Hematopoietic multipotent progenitor cell treated with erythropoietin and hydrocortisone succinate and interleukin-3 and kit ligand, for 15 days (in vitro differentiated cells): ENCODE data around the gene CHD6.

Experiments
- DNase-seq: peaks from one replicate; pipeline ENCODE4 v3.0.0-alpha.2; 2015; ENCODE audit warnings: low spot score

Gene CHD6

DNA sequence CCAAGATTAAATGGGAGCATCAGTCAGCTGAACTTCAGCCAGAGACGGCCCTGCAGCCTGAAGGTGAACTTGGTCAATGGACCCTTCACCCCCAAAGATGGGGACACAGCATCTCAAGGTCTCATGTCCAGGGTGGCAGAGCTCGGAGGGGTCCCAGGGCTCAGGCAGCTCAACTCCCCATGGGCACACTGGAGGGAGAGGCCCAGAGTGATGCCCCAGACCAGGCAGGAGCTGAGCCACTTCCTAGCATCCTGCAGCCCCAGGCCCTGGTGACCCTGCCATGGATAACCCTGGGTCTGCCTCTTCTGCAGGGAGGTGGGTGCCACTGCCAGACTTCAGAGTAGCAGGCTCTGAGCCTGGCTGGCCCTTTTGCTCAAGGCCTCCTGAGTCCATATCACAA lies 224.1 kb downstream of the CHD6 start:
- DNase-seq = no peak

DNA sequence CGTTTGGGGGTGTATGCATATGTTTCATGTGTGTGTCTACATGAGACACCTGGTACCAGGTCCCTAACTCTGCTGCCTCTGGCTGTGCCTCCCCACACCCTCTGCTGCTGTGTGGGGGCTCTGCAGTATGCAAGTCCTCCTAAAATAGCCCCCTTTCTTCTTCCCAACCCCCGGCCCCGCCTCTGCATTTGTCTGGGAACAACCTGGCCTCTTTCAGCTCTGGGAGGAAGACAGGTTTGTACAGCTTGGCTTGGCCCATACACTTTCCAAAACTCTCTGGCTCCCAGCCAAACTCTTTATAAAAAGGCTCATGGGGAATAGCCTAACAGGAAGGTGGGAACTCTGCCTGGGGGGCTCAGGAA lies 224.5 kb downstream of the CHD6 start:
- DNase-seq = no peak

GRCh38 chr20:41392871-41393704 lies 225.1 kb downstream of the CHD6 start:
- DNase-seq = no peak

- no peak for DNase-seq
These were observed 225.9 kb downstream of the CHD6 start for GRCh38 chr20:41392295-41392694.

GRCh38 chr20:41391587-41392001 lies 226.6 kb downstream of the CHD6 start:
- DNase-seq = no peak

- DNase-seq = no peak
These were observed 227.3 kb downstream of the CHD6 start for GRCh38 chr20:41390889-41391288.

DNA sequence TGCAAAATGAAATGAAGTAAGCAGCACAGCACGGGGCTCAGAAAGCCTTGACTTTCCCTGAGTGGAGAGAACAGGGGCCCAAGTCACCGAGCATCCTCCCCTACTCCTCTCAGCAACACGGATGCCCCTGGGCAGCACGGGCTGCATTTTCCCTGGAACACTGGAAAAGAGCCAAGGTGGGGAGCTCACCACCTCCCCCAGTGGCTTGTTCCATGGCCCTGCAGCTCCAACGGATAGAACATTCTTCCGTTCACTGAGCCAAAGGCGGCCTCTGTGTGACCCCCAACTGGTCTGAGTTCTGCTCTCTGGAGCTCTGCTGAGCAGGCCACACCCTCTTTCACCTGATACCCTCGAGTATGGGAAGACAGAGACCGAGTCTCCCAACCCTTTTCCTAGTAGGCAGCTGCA lies 230.7 kb downstream of the CHD6 start:
- DNase-seq = no peak

- no peak for DNase-seq
These were observed 231.4 kb downstream of the CHD6 start for GRCh38 chr20:41386502-41387427.

DNA sequence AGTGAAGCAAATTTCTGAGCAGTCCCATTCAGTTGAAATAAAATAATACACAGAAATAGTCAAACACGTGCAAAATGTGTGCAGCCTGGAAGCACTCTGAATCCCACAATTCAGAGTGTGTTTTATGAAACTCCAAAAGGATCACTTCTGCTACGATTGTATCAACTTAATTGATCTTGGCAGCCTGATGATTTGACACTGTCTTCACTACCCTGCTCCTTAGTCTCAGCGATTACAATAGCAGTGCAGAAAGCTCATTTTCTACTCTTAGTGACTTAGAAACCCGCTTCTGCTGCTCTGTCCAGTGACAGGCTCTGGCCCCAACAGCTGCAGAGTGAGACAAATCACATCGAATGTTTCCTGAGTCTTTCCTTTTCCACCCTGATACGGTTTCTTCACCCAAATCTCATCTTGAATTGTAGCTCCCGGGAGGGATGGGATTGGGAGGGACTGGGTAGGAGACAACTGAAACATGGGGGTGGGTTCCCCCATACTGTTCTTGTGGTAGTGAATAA lies 235.3 kb downstream of the CHD6 start:
- no peak for DNase-seq

DNA sequence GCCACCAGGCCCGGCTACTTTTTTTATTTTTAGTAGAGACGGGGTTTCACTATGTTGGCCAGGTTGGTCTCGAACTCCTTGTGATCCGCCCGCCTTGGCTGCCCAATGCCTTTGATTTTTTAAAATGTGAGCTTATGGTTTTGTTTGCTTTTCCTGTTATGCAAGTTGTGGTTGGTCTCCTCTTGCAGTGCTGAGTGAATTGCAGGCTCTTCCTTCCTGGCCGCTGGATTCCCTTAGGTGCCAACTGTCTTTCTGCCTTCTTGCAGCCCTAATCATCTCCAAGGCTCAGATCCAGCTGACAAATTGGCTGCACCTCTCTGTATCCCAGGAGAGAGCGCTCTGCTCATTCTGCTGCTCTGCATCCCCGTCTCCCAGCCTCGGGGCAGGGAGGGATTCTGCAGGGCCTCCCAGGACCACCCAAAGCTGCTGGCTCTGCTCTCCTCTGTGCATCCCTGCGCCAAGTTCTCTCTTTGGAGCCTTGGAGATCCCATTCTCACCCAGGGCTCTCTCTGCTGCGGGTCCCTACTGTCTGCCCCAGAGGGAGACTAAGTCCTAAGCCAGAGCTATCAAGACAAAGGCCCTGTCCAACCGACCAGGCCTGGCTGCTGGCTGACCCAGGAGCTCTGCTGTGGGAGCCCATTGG lies 237.5 kb downstream of the CHD6 start:
- no peak for DNase-seq

GRCh38 chr20:41379551-41379950 lies 238.6 kb downstream of the CHD6 start:
- DNase-seq = no peak

DNA sequence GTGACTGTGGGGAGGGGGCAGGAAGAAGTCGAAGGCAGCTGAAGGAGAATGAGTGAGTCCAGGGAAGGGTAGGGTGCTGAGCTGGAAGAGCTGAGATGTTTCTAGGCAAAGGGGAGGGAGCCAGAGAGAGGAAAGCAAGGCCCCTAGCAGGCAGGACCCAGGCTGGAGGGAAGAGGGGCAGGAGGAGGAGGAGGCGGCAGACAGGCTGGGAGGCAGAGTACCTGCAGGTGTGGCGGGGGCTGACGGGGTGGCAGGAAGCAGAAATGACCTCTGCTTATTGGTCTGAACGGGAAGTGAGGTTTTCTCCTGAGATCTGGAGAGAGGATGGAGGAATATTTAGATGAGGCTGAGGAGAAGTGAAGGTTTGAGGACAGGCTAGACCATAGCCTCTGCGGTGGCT lies 240.9 kb downstream of the CHD6 start:
- DNase-seq = no peak

- no peak for DNase-seq
These were observed 241.8 kb downstream of the CHD6 start for GRCh38 chr20:41376349-41376748.

DNA sequence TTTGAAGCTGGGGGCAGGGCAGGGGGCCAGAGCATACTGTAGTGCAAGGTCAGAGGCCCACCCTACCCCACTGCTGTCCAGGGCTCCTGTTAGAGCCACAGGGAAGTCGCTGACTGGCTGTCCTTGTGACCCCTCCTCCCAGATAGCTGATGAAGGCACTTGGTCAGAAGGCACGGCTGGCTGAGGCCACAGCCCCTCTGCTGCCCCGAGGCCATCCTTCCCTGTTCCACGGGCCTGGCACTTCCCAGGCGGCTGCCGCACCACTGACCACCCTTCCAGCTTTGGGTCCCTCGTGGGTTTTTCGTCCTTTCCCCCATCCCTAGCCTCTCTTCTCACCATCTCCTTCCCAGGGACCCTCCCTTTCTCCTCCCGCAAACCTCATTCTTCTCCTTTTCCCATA lies 242.3 kb downstream of the CHD6 start:
- no peak for DNase-seq

DNA sequence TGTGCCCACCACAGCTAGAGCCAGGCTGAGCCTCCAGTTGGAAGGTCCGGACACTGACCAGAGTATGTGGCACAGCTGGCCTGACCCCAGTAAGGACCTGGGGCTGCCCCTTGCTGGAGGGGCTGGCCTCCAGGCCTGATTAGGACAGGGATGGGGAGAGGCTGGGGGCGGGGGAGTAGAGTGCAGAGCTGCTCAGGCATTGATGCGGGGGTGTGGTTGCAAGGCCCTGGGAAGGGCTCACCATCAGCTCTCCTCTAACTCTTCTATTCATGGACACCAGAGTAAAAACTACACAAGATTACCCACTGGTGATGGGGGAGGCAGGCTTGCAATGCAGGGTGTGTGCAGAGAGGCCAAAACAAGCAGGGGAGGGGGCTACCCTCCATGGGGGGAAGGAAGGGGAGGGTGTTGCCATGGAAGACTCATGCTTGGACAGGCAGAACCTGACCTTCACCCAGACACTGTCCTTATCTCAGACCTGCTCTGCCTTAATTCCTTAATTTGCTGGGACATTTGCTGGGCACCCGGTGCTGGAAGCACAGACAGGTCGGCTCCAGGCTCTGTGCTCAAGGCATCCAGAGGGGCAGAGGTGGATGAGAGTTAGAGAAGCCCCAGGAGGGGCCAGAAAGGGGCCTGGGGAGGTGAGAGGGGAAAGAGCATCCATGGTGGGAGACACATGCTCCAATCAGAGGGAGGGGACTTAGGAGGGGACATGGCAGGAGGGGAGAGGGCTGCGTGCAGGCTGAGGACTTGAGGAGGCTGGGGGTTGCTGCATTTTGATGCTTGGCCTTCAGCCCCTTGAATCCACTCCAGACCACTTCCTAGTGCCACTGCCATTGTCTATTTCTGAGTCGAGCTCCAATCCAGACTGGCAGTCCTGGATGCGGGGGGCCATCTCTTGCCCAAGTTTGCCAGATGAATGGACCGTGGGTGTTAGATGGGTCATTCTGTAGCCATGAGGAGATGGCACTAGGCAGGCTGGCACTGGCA lies 244.0 kb downstream of the CHD6 start:
- no peak for DNase-seq

DNA sequence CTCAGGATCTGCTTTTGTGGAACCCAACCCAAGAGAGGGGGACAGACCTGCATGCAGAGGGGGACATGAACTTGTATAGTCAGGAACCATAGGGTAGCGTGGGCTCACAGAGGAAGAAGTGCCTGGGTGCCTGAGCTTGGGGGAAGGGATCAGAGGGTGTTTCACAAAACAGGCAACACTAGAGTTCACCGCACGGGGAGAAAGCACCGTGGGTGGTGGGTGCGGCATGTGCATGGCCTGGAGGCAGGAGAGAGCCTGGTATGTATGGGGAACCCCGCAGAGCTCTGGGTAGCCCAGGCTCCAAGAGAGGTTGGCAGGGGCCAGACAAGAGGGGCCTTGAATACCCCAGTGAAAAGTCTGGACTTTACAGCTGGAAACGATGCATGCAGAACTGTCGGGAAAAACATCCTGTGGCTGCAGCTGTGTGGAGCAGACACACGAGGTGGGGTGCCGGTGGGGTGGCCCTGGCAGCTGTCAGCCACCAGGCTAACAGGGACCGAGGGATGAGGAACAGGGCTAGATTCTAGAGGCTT lies 244.9 kb downstream of the CHD6 start:
- DNase-seq = no peak

DNA sequence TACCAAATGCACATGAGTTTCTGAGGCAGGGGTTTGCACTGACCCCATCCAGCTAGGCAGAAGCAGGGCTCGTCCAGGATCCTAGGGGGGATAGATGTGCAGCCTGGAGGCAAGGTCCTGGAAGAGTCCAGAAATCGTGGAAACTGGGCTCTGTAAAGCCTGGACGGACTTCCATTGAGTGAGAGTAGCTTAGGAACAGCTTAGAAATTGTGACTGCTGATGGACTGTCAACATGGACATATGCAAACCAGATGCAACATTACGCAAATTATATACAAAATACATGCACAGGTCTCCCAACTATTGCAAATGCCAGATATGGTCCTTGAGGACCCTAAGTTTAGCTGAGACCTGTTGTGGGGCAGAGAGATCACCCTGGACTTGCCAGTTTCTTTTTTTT lies 246.8 kb downstream of the CHD6 start:
- no peak for DNase-seq

GRCh38 chr20:41370176-41370575 lies 248.0 kb downstream of the CHD6 start:
- no peak for DNase-seq

- no peak for DNase-seq
These were observed 248.5 kb downstream of the CHD6 start for GRCh38 chr20:41369673-41370072.

- no peak for DNase-seq
These were observed 250.2 kb downstream of the CHD6 start for GRCh38 chr20:41367956-41368355.

- DNase-seq = no peak
These were observed 250.8 kb downstream of the CHD6 start for GRCh38 chr20:41367393-41367695.
